ENCODE data around the gene BACH2.

BACH2 gene

DNA sequence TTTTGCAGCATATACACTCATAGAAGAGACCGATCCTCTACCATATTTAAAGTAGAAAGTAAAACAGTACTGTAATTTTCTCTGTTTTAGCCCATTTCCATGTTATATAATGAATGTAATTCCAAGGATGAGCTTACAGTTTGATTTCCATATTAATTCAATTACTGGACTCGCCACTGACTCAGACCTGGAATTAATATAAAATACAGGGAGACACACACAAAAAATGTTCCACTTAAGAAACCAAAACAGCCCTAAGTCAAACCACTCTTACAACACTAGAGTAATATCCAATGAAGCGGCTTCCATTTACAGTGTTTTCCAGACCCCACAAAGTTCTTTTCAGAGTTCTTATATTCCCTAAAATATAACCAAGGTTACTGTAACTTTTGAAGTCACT is 110.6 kb downstream of the BACH2 start:
- H3K36me3 ChIP-seq (ENCODE audit: control insufficient read depth in 1 of 2, insufficient read depth in 2 of 2, low read depth in 1 of 2, low read length in 2 of 2) = no peaks in the 10 kb centered on the region
- no peak overlapping the region for H3K4me3 ChIP-seq (ENCODE audit: insufficient read depth in 1 of 2, low read depth in 1 of 2, low read length in 2 of 2)
- H3K27me3 ChIP-seq (ENCODE audit: control insufficient read depth in 1 of 2, insufficient read depth in 1 of 2, low read length in 2 of 2) = no peaks in the 10 kb centered on the region
- no peak overlapping the region for H2BK120ac ChIP-seq (ENCODE audit: low read depth, low read length)
- H3K79me1 ChIP-seq (replicated peaks; ENCODE audit: low read length, poor library complexity, severe bottlenecking) = no peaks in the 10 kb centered on the region
- H4K8ac ChIP-seq (ENCODE audit: low read length) = no peak overlapping the region
- H4K91ac ChIP-seq (ENCODE audit: low read length) = no peak overlapping the region
- H3K4me2 ChIP-seq (ENCODE audit: low read length, poor library complexity, severe bottlenecking) = no peak overlapping the region
- H2BK5ac ChIP-seq (ENCODE audit: low read depth, low read length, poor library complexity, severe bottlenecking) = no peak overlapping the region
- no peak overlapping the region for H3K14ac ChIP-seq (ENCODE audit: low read length in 2 of 2)
- no peak overlapping the region for H3K18ac ChIP-seq (ENCODE audit: low read depth in 1 of 2, low read length in 2 of 2)
- no peak overlapping the region for H2BK15ac ChIP-seq (ENCODE audit: low read depth, poor library complexity, severe bottlenecking)
- H3K9me3 ChIP-seq (ENCODE audit: control insufficient read depth, low read length) = no peaks in the 10 kb centered on the region
- H2AK5ac ChIP-seq (ENCODE audit: low read length, severe bottlenecking) = no peak overlapping the region
- DNase-seq = no peak
- H2BK12ac ChIP-seq (ENCODE audit: low read length in 2 of 2) = no peak overlapping the region
- no peak overlapping the region for H3K4ac ChIP-seq (ENCODE audit: low read depth in 1 of 2, low read length in 2 of 2)
- no peak overlapping the region for H3K27ac ChIP-seq (ENCODE audit: low read length, poor library complexity, severe bottlenecking)
- peaks cover 5% of the 10 kb centered on the region for H3K4me1 ChIP-seq (ENCODE audit: control insufficient read depth, insufficient read depth, low read depth, low read length)
- no peak overlapping the region for H3K23ac ChIP-seq (ENCODE audit: low read length in 2 of 2)
- no peak overlapping the region for H3K9ac ChIP-seq (ENCODE audit: low read length)
- no peak overlapping the region for H2AFZ ChIP-seq (ENCODE audit: low read depth, low read length)
- WGBS = over 99% methylated on average over 2 of the region's 3 CpGs

DNA sequence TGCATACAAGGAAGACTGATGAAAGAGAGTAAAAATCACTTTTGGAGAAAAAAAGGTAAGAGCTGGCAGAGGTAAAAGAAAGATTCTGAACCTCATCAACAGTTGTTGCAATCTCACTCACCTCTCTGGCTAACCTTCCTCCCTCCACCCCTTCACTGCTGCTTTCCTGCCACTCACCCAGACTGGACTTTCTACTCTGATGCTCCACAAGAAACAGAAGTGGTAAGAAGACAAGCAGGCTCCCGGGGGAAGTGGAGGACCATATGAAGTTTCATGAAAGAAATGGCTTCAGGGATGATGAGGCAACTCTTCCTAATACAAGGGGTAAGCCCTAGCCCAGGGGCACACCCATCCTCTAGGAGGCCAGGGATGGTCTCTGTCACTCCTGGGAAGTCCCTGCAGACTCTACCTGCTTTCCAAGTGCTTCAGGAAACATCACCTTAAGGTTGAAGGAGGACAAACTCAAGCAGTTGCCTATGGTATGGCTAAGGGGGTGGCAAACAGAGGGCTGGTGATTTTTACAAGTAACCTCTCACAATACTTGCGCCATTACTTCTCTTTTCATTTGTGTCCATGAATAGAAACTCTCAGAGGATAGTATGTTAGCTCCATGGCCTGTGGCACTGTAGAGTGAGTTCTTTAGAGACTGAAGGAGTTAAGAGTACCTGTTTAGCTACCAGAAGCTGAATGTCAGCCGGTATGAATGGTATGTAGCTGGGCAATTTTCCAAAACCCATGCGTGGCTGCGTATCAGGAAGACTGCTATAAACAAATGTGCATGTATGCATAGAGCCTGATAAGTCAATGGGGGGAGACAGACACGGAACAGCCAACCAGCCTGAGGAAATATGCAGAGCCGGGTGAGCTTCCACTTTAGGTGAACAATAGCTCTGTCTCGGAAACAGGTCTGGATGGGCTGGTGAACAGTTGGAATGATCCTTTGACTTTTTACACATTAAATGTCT is 112.0 kb downstream of the BACH2 start:
- H3K23ac ChIP-seq (ENCODE audit: low read length in 2 of 2) = no peak overlapping the region
- no peaks in the 10 kb centered on the region for H3K36me3 ChIP-seq (ENCODE audit: control insufficient read depth in 1 of 2, insufficient read depth in 2 of 2, low read depth in 1 of 2, low read length in 2 of 2)
- peak overlapping the region; percentile 28 to 59 for H3K18ac ChIP-seq (ENCODE audit: low read depth in 1 of 2, low read length in 2 of 2)
- no peak overlapping the region for H3K9ac ChIP-seq (ENCODE audit: low read length)
- no peak overlapping the region for H2BK120ac ChIP-seq (ENCODE audit: low read depth, low read length)
- no peak overlapping the region for H4K8ac ChIP-seq (ENCODE audit: low read length)
- no peak overlapping the region for H3K4me3 ChIP-seq (ENCODE audit: insufficient read depth in 1 of 2, low read depth in 1 of 2, low read length in 2 of 2)
- H2AK5ac ChIP-seq (ENCODE audit: low read length, severe bottlenecking) = peak overlapping the region; percentile 79
- peak; percentile 33 for DNase-seq
- no peak overlapping the region for H2BK5ac ChIP-seq (ENCODE audit: low read depth, low read length, poor library complexity, severe bottlenecking)
- H3K9me3 ChIP-seq (ENCODE audit: control insufficient read depth, low read length) = no peaks in the 10 kb centered on the region
- H3K14ac ChIP-seq (ENCODE audit: low read length in 2 of 2) = no peak overlapping the region
- no peaks in the 10 kb centered on the region for H3K27me3 ChIP-seq (ENCODE audit: control insufficient read depth in 1 of 2, insufficient read depth in 1 of 2, low read length in 2 of 2)
- peak overlapping the region; percentile 73 for H2BK15ac ChIP-seq (ENCODE audit: low read depth, poor library complexity, severe bottlenecking)
- H3K4me1 ChIP-seq (ENCODE audit: control insufficient read depth, insufficient read depth, low read depth, low read length) = peaks cover 5% of the 10 kb centered on the region
- no peak overlapping the region for H2AFZ ChIP-seq (ENCODE audit: low read depth, low read length)
- peak overlapping the region; percentile 59 to 69 for H2BK12ac ChIP-seq (ENCODE audit: low read length in 2 of 2)
- peak overlapping the region; percentile 35 to 59 for H3K4ac ChIP-seq (ENCODE audit: low read depth in 1 of 2, low read length in 2 of 2)
- no peak overlapping the region for H3K27ac ChIP-seq (ENCODE audit: low read length, poor library complexity, severe bottlenecking)
- peak overlapping the region; percentile 26 for H3K4me2 ChIP-seq (ENCODE audit: low read length, poor library complexity, severe bottlenecking)
- WGBS = 37% methylated on average over 7 of the region's 8 CpGs
- no peaks in the 10 kb centered on the region for H3K79me1 ChIP-seq (replicated peaks; ENCODE audit: low read length, poor library complexity, severe bottlenecking)
- H4K91ac ChIP-seq (ENCODE audit: low read length) = no peak overlapping the region

DNA sequence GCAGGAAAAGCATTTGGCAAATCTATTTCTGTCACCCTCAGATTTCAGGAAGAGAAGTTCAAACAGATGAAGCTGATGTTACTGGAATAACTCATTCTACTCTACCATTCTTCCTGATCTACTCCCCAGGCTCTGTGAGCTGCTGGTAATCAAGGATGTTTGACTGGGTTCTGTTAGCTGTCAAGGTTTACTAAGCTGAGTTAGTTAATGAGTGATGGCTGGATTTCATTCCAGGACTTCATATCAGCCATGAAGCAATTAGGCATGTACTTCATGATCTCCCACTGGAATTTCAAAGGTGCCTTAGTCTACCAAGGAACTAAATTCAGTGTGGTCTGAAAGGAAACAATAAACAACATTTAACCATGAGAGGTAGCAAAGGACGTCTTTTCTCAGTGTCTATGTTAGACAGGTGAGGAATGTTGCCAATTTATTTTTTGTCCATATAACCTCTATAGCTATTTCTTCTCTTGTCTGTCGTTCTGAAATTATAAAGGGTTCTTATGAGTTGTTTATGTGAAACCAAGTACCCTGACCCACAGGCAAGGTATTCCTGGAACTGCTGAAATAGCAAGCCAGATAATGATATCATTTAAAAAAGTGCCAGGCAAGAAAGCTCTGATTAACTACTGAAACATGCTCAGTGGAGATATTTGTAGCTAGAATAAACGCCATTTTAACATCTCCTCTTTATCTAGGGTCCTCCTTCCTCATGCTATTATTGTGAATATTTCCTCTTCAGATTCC is 112.9 kb downstream of the BACH2 start:
- Histone ChIP-seq H3K27ac (ENCODE audit: low read length, poor library complexity, severe bottlenecking) (no peak overlapping the region), H4K8ac (ENCODE audit: low read length) (no peak overlapping the region), H3K4me1 (ENCODE audit: control insufficient read depth, insufficient read depth, low read depth, low read length) (peaks cover 5% of the 10 kb centered on the region), H2BK12ac (ENCODE audit: low read length in 2 of 2) (no peak overlapping the region), H2AK5ac (ENCODE audit: low read length, severe bottlenecking) (no peak overlapping the region), H3K9me3 (ENCODE audit: control insufficient read depth, low read length) (no peaks in the 10 kb centered on the region), H3K14ac (ENCODE audit: low read length in 2 of 2) (no peak overlapping the region), H2BK5ac (ENCODE audit: low read depth, low read length, poor library complexity, severe bottlenecking) (no peak overlapping the region), H3K27me3 (ENCODE audit: control insufficient read depth in 1 of 2, insufficient read depth in 1 of 2, low read length in 2 of 2) (no peaks in the 10 kb centered on the region), H2BK15ac (ENCODE audit: low read depth, poor library complexity, severe bottlenecking) (no peak overlapping the region), H2AFZ (ENCODE audit: low read depth, low read length) (no peak overlapping the region), H3K9ac (ENCODE audit: low read length) (no peak overlapping the region), H3K23ac (ENCODE audit: low read length in 2 of 2) (no peak overlapping the region), H3K18ac (ENCODE audit: low read depth in 1 of 2, low read length in 2 of 2) (no peak overlapping the region), H3K4ac (ENCODE audit: low read depth in 1 of 2, low read length in 2 of 2) (no peak overlapping the region), H2BK120ac (ENCODE audit: low read depth, low read length) (no peak overlapping the region), H4K91ac (ENCODE audit: low read length) (no peak overlapping the region), H3K4me2 (ENCODE audit: low read length, poor library complexity, severe bottlenecking) (no peak overlapping the region), H3K36me3 (ENCODE audit: control insufficient read depth in 1 of 2, insufficient read depth in 2 of 2, low read depth in 1 of 2, low read length in 2 of 2) (no peaks in the 10 kb centered on the region), H3K79me1 (replicated peaks; ENCODE audit: low read length, poor library complexity, severe bottlenecking) (no peaks in the 10 kb centered on the region), H3K4me3 (ENCODE audit: insufficient read depth in 1 of 2, low read depth in 1 of 2, low read length in 2 of 2) (no peak overlapping the region)
- DNase-seq = no peak
- no CpG with 5 or more reads among the region's 3 CpGs for WGBS

DNA sequence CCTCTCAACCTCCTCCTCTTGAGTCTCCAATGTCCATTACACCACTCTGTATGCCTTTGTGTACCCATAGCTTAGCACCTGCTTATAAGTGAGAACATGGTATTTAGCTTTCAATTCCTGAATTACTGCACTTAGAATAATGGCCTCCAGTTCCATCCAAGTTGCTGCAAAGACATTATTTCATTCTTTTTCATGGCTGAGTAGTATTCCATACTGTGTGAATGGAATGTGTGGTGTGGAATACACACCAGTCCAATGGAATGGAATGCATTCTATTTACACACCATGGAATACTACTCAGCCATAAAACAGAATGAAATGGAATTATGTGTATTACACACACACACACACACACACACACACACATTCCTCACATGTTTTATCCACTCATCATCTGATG is 116.1 kb downstream of the BACH2 start:
- Histone ChIP-seq H3K4me1 (ENCODE audit: control insufficient read depth, insufficient read depth, low read depth, low read length) (peaks cover 5% of the 10 kb centered on the region), H3K79me1 (replicated peaks; ENCODE audit: low read length, poor library complexity, severe bottlenecking) (no peaks in the 10 kb centered on the region), H4K8ac (ENCODE audit: low read length) (no peak overlapping the region), H3K9ac (ENCODE audit: low read length) (no peak overlapping the region), H3K4me3 (ENCODE audit: insufficient read depth in 1 of 2, low read depth in 1 of 2, low read length in 2 of 2) (no peak overlapping the region), H3K9me3 (ENCODE audit: control insufficient read depth, low read length) (no peaks in the 10 kb centered on the region), H3K18ac (ENCODE audit: low read depth in 1 of 2, low read length in 2 of 2) (no peak overlapping the region), H4K91ac (ENCODE audit: low read length) (no peak overlapping the region), H2BK120ac (ENCODE audit: low read depth, low read length) (no peak overlapping the region), H2AFZ (ENCODE audit: low read depth, low read length) (no peak overlapping the region), H2BK5ac (ENCODE audit: low read depth, low read length, poor library complexity, severe bottlenecking) (no peak overlapping the region), H3K4ac (ENCODE audit: low read depth in 1 of 2, low read length in 2 of 2) (no peak overlapping the region), H2BK12ac (ENCODE audit: low read length in 2 of 2) (no peak overlapping the region), H2BK15ac (ENCODE audit: low read depth, poor library complexity, severe bottlenecking) (no peak overlapping the region), H3K14ac (ENCODE audit: low read length in 2 of 2) (no peak overlapping the region), H3K4me2 (ENCODE audit: low read length, poor library complexity, severe bottlenecking) (no peak overlapping the region), H3K36me3 (ENCODE audit: control insufficient read depth in 1 of 2, insufficient read depth in 2 of 2, low read depth in 1 of 2, low read length in 2 of 2) (no peaks in the 10 kb centered on the region), H3K23ac (ENCODE audit: low read length in 2 of 2) (no peak overlapping the region), H3K27me3 (ENCODE audit: control insufficient read depth in 1 of 2, insufficient read depth in 1 of 2, low read length in 2 of 2) (peaks cover 3 to 23% of the 10 kb centered on the region in 2 experiments), H3K27ac (ENCODE audit: low read length, poor library complexity, severe bottlenecking) (no peak overlapping the region), H2AK5ac (ENCODE audit: low read length, severe bottlenecking) (no peak overlapping the region)
- no peak for DNase-seq
